ENCODE data around the gene TSPAN15.

Gene TSPAN15

GRCh38 chr10:69498711-69499471 lies 47.6 kb downstream of the TSPAN15 start:
- DNase-seq (ENCODE audit: low spot score): no peak
- no peak for TF ChIP-seq CTCF (IDR thresholded peaks at IDR 0.05; ENCODE audit: extremely low read depth, missing control alignments)

GRCh38 chr10:69499726-69500689 lies 48.7 kb downstream of the TSPAN15 start:
- TF ChIP-seq CTCF (IDR thresholded peaks at IDR 0.05; ENCODE audit: extremely low read depth, missing control alignments): no peak
- DNase-seq (ENCODE audit: low spot score): no peak

- DNase-seq (ENCODE audit: low spot score): no peak
- no peak for TF ChIP-seq CTCF (IDR thresholded peaks at IDR 0.05; ENCODE audit: extremely low read depth, missing control alignments)
Measured at GRCh38 chr10:69500864-69501468, 49.7 kb downstream of the TSPAN15 start.

- no peak for DNase-seq (ENCODE audit: low spot score)
- TF ChIP-seq CTCF (IDR thresholded peaks at IDR 0.05; ENCODE audit: extremely low read depth, missing control alignments): no peak
Measured at GRCh38 chr10:69501657-69502056, 50.4 kb downstream of the TSPAN15 start.

GRCh38 chr10:69502589-69502988 lies 51.3 kb downstream of the TSPAN15 start:
- no peak for DNase-seq (ENCODE audit: low spot score)
- no peak for TF ChIP-seq CTCF (IDR thresholded peaks at IDR 0.05; ENCODE audit: extremely low read depth, missing control alignments)

GRCh38 chr10:69503001-69503895 lies 52.0 kb downstream of the TSPAN15 start:
- no peak for TF ChIP-seq CTCF (IDR thresholded peaks at IDR 0.05; ENCODE audit: extremely low read depth, missing control alignments)
- DNase-seq (ENCODE audit: low spot score): no peak
